ENCODE results near the gene F2RL3.

F2RL3 gene

GRCh38 chr19:16898361-16899015, 9.7 kb downstream of the F2RL3 start:
- TF ChIP-seq CTCF (conservative IDR thresholded peaks at IDR 0.05; ENCODE audit: low read depth, low read length): no peak
- no peak for DNase-seq (ENCODE audit: low read depth)
- H3K4me3 ChIP-seq (ENCODE audit: low read depth, low read length): no peak overlapping the region

- peak; percentile 46 for DNase-seq (ENCODE audit: low read depth)
- TF ChIP-seq CTCF (conservative IDR thresholded peaks at IDR 0.05; ENCODE audit: low read depth, low read length): peak; percentile 75
- H3K4me3 ChIP-seq (ENCODE audit: low read depth, low read length): no peak overlapping the region
These were observed 10.8 kb downstream of the F2RL3 start for GRCh38 chr19:16899566-16900075.

- DNase-seq (ENCODE audit: low read depth): no peak
- H3K4me3 ChIP-seq (ENCODE audit: low read depth, low read length): no peak overlapping the region
- TF ChIP-seq CTCF (conservative IDR thresholded peaks at IDR 0.05; ENCODE audit: low read depth, low read length): no peak
These were observed 12.8 kb downstream of the F2RL3 start for GRCh38 chr19:16901491-16902175.

- no peak for DNase-seq (ENCODE audit: low read depth)
- H3K4me3 ChIP-seq (ENCODE audit: low read depth, low read length): no peak overlapping the region
These were observed 13.7 kb downstream of the F2RL3 start for GRCh38 chr19:16902545-16902944.

GRCh38 chr19:16903347-16903746, 14.5 kb downstream of the F2RL3 start:
- no peak for TF ChIP-seq CTCF (conservative IDR thresholded peaks at IDR 0.05; ENCODE audit: low read depth, low read length)

More at GRCh38 chr19:16902545-16902944, 13.7 kb downstream of the F2RL3 start:
- TF ChIP-seq CTCF (conservative IDR thresholded peaks at IDR 0.05; ENCODE audit: low read depth, low read length): no peak

GRCh38 chr19:16904599-16904998, 15.8 kb downstream of the F2RL3 start:
- no peak for DNase-seq (ENCODE audit: low read depth)
- TF ChIP-seq CTCF (conservative IDR thresholded peaks at IDR 0.05; ENCODE audit: low read depth, low read length): no peak
- H3K4me3 ChIP-seq (ENCODE audit: low read depth, low read length): no peak overlapping the region

More at GRCh38 chr19:16903347-16903746, 14.5 kb downstream of the F2RL3 start:
- H3K4me3 ChIP-seq (ENCODE audit: low read depth, low read length): no peak overlapping the region
- DNase-seq (ENCODE audit: low read depth): no peak
